Fibroblast of lung (primary cell): ENCODE data around the gene ZNF219. TPM values are rescaled to one million over a fixed set of nuclear protein-coding genes. Genes with fewer than 3 reads are reported as not detected.

ENCODE experiments used
- DNase-seq, 2 donors: peaks; one replicate each; pipeline versions ENCODE4 v3.0.0 to v3.0.0-alpha.2; 2010; ENCODE audit warnings: low read depth in 2 of 2
- H2AFZ ChIP-seq: 2 replicates; pipeline ENCODE4 v1.5.1; 2012; ENCODE audit warnings: low read length, control low read depth, inconsistent platforms
- H3K27ac ChIP-seq: 2 replicates; pipeline ENCODE4 v1.5.1; 2011; ENCODE audit warnings: low read length, control low read depth; ENCODE audit not compliant: insufficient read depth
- H3K27me3 ChIP-seq: 2 replicates; pipeline ENCODE4 v1.5.1; 2011; ENCODE audit warnings: mild to moderate bottlenecking, low read length; ENCODE audit not compliant: control insufficient read depth, insufficient read depth
- H3K36me3 ChIP-seq: 2 replicates; pipeline ENCODE4 v1.5.1; 2011; ENCODE audit warnings: low read length; ENCODE audit not compliant: control insufficient read depth, insufficient read depth
- H3K4me1 ChIP-seq: 2 replicates; pipeline ENCODE4 v1.5.1; 2011; ENCODE audit warnings: low read length; ENCODE audit not compliant: control insufficient read depth, insufficient read depth; ENCODE audit errors: extremely low read depth
- H3K4me2 ChIP-seq: 2 replicates; pipeline ENCODE4 v1.5.1; 2011; ENCODE audit warnings: low read length, control low read depth; ENCODE audit not compliant: insufficient read depth; ENCODE audit errors: extremely low read depth
- H3K4me3 ChIP-seq, 4 experiments: fragments of 200-600 bp in 1 of 4; sonication (generic) in 1 of 4; replicated peaks in 1 of 4; 2 replicates each; pipeline ENCODE4 v1.5.1; 2011 to 2016; ENCODE audit warnings: low read length in 4 of 4, low read depth in 3 of 4, mild to moderate bottlenecking in 3 of 4, control low read depth in 2 of 4, inconsistent platforms in 1 of 4, mixed read lengths in 1 of 4; ENCODE audit not compliant: insufficient read depth in 1 of 4; ENCODE audit errors: control extremely low read depth in 1 of 4
- H3K79me2 ChIP-seq: 2 replicates; pipeline ENCODE4 v1.5.1; 2012; ENCODE audit warnings: mild to moderate bottlenecking, low read length, inconsistent platforms; ENCODE audit not compliant: control insufficient read depth, insufficient read depth
- H3K9ac ChIP-seq: 2 replicates; pipeline ENCODE4 v1.5.1; 2011; ENCODE audit warnings: mild to moderate bottlenecking, low read length, control low read depth; ENCODE audit not compliant: insufficient read depth
- H3K9me3 ChIP-seq: 2 replicates; pipeline ENCODE4 v1.5.1; 2012; ENCODE audit warnings: low read depth, low read length; ENCODE audit not compliant: control insufficient read depth, insufficient read depth
- H4K20me1 ChIP-seq: 2 replicates; pipeline ENCODE4 v1.5.1; 2011; ENCODE audit warnings: low read length; ENCODE audit not compliant: control insufficient read depth, insufficient read depth; ENCODE audit errors: extremely low read depth
- EZH2 ChIP-seq: IDR thresholded peaks from 2 replicates; pipeline ENCODE4 v1.5.1; 2012; ENCODE audit warnings: low read length, control low read depth, mild to moderate bottlenecking; ENCODE audit errors: missing control alignments
- polyA plus RNA-seq, 2 donors: library from polyadenylated mRNA; depleted of rRNA in 1 of 2; stranded (reverse) in 1 of 2; unstranded in 1 of 2; fragments of >200 nt; gene quantifications; 2 replicates each; pipeline ENCODE4 v1.2.1, GENCODE V29; 2011 to 2012; ENCODE audit warnings: missing spikeins in 1 of 2
- total RNA-seq: library from RNA; depleted of rRNA; stranded (reverse); fragments of >200 nt; gene quantifications from 2 replicates; pipeline ENCODE4 v1.2.1, GENCODE V29; 2014
- TF ChIP-seq, protein P1 (sequence below), 2 donors: IDR thresholded peaks in 1 of 2; conservative IDR thresholded peaks in 1 of 2; 1 replicate in 1 of 2; 2 replicates in 1 of 2; pipeline ENCODE4 v1.5.1; 2011 to 2012; ENCODE audit warnings: low read length in 2 of 2, control low read depth in 1 of 2, inconsistent platforms in 1 of 2, low read depth in 1 of 2, mild to moderate bottlenecking in 1 of 2

Gene ZNF219
- total and polyA plus RNA-seq, 2 donors (not counting 1 experiment from before 2014, with no cell fraction given) = 2.2 to 4.6 TPM

DNA sequence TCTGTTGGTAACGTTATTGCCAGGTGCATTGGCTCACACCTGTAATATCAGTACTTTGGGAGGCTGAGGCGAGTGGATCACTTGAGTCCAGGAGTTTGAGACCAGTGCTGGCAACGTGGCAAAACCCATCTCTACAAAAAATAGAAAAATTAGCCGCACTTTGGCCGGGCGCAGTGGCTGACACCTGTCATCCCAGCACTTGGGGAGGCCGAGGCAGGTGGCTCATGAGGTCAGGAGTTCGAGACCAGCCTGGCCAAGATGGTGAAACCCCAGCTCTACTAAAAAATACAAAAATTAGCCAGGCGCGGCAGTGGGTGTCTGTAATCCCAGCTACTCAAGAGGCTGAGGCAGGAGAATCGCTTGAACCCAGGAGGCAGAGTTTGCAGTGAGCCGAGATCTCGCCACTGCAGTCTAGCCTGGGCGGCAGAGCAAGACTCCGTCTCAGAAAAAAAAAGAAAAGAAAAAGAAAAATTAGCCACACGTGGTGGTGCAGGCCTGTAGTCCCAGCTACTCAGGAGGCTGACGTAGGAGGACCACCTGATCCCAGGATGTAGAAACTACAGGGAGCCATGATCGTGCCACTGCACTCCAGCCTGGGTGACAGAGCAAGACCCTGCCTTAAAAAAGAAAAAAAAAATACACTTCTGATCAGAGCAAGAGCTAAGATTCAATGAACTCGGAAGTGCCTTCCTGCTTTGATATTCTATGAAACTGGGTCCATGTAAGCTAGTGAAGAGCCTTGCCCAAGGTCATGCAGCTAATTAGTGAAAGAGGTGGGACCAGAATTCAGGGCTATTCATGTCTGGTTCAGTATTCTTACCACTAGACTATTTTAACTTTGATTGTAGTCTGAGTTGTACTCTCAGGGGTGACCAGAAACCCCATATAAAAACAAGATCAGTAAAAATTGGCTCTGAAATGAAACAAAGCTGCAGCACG is 45.0 kb downstream of the ZNF219 start:
- Histone ChIP-seq H3K4me1 (no peaks in the 10 kb centered on the region), H3K36me3 (no peaks in the 10 kb centered on the region)

GRCh38 chr14:21050597-21050996 is 47.9 kb downstream of the ZNF219 start:
- Histone ChIP-seq H3K9ac (no peak overlapping the region), H3K9me3 (no peaks in the 10 kb centered on the region), H3K4me2 (no peak overlapping the region), H4K20me1 (no peaks in the 10 kb centered on the region), H3K27ac (no peak overlapping the region), H3K4me3 (no peak overlapping the region), H3K36me3 (no peaks in the 10 kb centered on the region), H3K79me2 (no peaks in the 10 kb centered on the region), H2AFZ (no peak overlapping the region), H3K27me3 (peaks cover under 1% of the 10 kb centered on the region), H3K4me1 (no peaks in the 10 kb centered on the region)
- no peak for TF ChIP-seq EZH2
- TF ChIP-seq, protein P1, sequence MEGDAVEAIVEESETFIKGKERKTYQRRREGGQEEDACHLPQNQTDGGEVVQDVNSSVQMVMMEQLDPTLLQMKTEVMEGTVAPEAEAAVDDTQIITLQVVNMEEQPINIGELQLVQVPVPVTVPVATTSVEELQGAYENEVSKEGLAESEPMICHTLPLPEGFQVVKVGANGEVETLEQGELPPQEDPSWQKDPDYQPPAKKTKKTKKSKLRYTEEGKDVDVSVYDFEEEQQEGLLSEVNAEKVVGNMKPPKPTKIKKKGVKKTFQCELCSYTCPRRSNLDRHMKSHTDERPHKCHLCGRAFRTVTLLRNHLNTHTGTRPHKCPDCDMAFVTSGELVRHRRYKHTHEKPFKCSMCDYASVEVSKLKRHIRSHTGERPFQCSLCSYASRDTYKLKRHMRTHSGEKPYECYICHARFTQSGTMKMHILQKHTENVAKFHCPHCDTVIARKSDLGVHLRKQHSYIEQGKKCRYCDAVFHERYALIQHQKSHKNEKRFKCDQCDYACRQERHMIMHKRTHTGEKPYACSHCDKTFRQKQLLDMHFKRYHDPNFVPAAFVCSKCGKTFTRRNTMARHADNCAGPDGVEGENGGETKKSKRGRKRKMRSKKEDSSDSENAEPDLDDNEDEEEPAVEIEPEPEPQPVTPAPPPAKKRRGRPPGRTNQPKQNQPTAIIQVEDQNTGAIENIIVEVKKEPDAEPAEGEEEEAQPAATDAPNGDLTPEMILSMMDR (conservative IDR thresholded peaks at IDR 0.05 in 1 of 2, IDR thresholded peaks at IDR 0.05 in 1 of 2; ENCODE audit: low read depth in 1 of 2, low read length in 2 of 2) = no peak
- DNase-seq = no peak

More for the DNA sequence above, 45.0 kb downstream of the ZNF219 start:
- Histone ChIP-seq H3K79me2 (no peaks in the 10 kb centered on the region), H4K20me1 (no peaks in the 10 kb centered on the region), H3K4me3 (no peak overlapping the region), H2AFZ (no peak overlapping the region), H3K9me3 (no peaks in the 10 kb centered on the region), H3K27me3 (no peaks in the 10 kb centered on the region), H3K27ac (no peak overlapping the region), H3K9ac (no peak overlapping the region), H3K4me2 (no peak overlapping the region)
- no peak for DNase-seq
- TF ChIP-seq EZH2 = no peak
- TF ChIP-seq, protein P1 (conservative IDR thresholded peaks at IDR 0.05 in 1 of 2, IDR thresholded peaks at IDR 0.05 in 1 of 2; ENCODE audit: low read depth in 1 of 2, low read length in 2 of 2) = no peak

DNA sequence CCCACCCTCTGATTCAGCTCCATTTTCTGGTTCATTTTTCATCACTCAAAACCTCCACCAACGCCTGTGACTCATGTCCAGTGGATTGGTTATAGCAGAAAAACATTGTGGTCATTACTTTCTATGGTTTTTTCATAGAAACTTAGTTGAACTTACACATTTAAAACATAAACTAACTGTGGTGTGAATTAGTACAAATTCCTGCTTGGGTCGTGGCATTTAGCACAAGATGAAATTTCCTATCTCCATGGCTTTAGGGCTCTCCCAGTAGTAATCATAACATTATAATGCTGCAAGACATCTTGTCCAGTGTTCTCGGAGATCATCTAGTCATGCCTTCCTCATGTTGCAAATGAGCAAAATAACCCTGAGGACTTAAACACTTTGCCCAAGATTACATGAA is 49.2 kb downstream of the ZNF219 start:
- no peaks in the 10 kb centered on the region for H3K4me1 ChIP-seq
- no peak overlapping the region for H3K9ac ChIP-seq
- peak; percentile 10 to 76 for DNase-seq
- TF ChIP-seq EZH2 = no peak
- TF ChIP-seq, protein P1 (conservative IDR thresholded peaks at IDR 0.05 in 1 of 2, IDR thresholded peaks at IDR 0.05 in 1 of 2; ENCODE audit: low read depth in 1 of 2, low read length in 2 of 2) = no peak
- H3K27ac ChIP-seq = no peak overlapping the region
- H3K27me3 ChIP-seq = peaks cover 3% of the 10 kb centered on the region
- H3K36me3 ChIP-seq = no peaks in the 10 kb centered on the region
- no peak overlapping the region for H3K4me2 ChIP-seq
- H3K4me3 ChIP-seq = no peak overlapping the region
- H4K20me1 ChIP-seq = no peaks in the 10 kb centered on the region
- no peaks in the 10 kb centered on the region for H3K9me3 ChIP-seq
- H2AFZ ChIP-seq = no peak overlapping the region
- H3K79me2 ChIP-seq = no peaks in the 10 kb centered on the region
